ENCODE measurements around the gene NEK1. TPM values are rescaled to one million over a fixed set of nuclear protein-coding genes. Genes with fewer than 3 reads are reported as not detected.
A peak's percentile ranks its signal among the peaks of the same experiment; 100 is the strongest.

The NEK1 gene
- total and polyA plus RNA-seq, 2 of the 13 experiments (the other 11 are each of a cell fraction or from before 2014, with no cell fraction given), result 2.9 to 5.4 TPM

GRCh38 chr4:169611991-169612870 is at the start of gene NEK1 (continued):
- TF ChIP-seq, protein P1, sequence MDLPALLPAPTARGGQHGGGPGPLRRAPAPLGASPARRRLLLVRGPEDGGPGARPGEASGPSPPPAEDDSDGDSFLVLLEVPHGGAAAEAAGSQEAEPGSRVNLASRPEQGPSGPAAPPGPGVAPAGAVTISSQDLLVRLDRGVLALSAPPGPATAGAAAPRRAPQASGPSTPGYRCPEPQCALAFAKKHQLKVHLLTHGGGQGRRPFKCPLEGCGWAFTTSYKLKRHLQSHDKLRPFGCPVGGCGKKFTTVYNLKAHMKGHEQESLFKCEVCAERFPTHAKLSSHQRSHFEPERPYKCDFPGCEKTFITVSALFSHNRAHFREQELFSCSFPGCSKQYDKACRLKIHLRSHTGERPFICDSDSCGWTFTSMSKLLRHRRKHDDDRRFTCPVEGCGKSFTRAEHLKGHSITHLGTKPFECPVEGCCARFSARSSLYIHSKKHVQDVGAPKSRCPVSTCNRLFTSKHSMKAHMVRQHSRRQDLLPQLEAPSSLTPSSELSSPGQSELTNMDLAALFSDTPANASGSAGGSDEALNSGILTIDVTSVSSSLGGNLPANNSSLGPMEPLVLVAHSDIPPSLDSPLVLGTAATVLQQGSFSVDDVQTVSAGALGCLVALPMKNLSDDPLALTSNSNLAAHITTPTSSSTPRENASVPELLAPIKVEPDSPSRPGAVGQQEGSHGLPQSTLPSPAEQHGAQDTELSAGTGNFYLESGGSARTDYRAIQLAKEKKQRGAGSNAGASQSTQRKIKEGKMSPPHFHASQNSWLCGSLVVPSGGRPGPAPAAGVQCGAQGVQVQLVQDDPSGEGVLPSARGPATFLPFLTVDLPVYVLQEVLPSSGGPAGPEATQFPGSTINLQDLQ (CRISPR knock-in tag; IDR thresholded peaks at IDR 0.05), result no peak
- TF ChIP-seq ZFP90 (CRISPR knock-in tag; IDR thresholded peaks at IDR 0.05; ENCODE audit: borderline replicate concordance), result peak; percentile 37; the same call in 1 of the 2 replicates
- peak; percentile 83 for TF ChIP-seq MTA1 (CRISPR knock-in tag; IDR thresholded peaks at IDR 0.05; ENCODE audit: borderline replicate concordance)
- no peak for TF ChIP-seq ZNF660 (CRISPR knock-in tag; IDR thresholded peaks at IDR 0.05; ENCODE audit: borderline replicate concordance, low read depth)
- peak; percentile 48; the same call in 1 of the 2 replicates for TF ChIP-seq ZSCAN29 (CRISPR knock-in tag; conservative IDR thresholded peaks at IDR 0.05)
- no peak for TF ChIP-seq RORA (CRISPR knock-in tag; IDR thresholded peaks at IDR 0.05)
- TF ChIP-seq ZNF543 (CRISPR knock-in tag; IDR thresholded peaks at IDR 0.05), result no peak
- TF ChIP-seq ZBTB3 (CRISPR knock-in tag; IDR thresholded peaks at IDR 0.05; ENCODE audit: borderline replicate concordance, low read depth), result no peak; the same call in 1 of the 2 replicates
- no peak for TF ChIP-seq XBP1 (CRISPR knock-in tag; IDR thresholded peaks at IDR 0.05)
- TF ChIP-seq KDM5B (CRISPR knock-in tag; IDR thresholded peaks at IDR 0.05; ENCODE audit: borderline replicate concordance), result peak; percentile 92
- TF ChIP-seq PHF21A (CRISPR knock-in tag; IDR thresholded peaks at IDR 0.05), result no peak
- TF ChIP-seq MLLT10 (CRISPR knock-in tag; IDR thresholded peaks at IDR 0.05), result no peak
- peak; percentile 90 for TF ChIP-seq KAT8 (CRISPR knock-in tag; IDR thresholded peaks at IDR 0.05)
- TF ChIP-seq ZNF382 (CRISPR knock-in tag; IDR thresholded peaks at IDR 0.05; ENCODE audit: borderline replicate concordance), result no peak
- TF ChIP-seq HCFC1 (IDR thresholded peaks at IDR 0.05; ENCODE audit: low read depth, low read length), result no peak
- TF ChIP-seq MED1 (CRISPR knock-in tag; IDR thresholded peaks at IDR 0.05), result 0 out of 2 replicates have a peak, but pooled peaks have one; percentile 47
- TF ChIP-seq GPN1 (CRISPR knock-in tag; IDR thresholded peaks at IDR 0.05; ENCODE audit: borderline replicate concordance), result no peak
- TF ChIP-seq ATF2 (CRISPR knock-in tag; IDR thresholded peaks at IDR 0.05), result peak; percentile 86; the same call in 1 of the 2 replicates
- TF ChIP-seq, protein P2, sequence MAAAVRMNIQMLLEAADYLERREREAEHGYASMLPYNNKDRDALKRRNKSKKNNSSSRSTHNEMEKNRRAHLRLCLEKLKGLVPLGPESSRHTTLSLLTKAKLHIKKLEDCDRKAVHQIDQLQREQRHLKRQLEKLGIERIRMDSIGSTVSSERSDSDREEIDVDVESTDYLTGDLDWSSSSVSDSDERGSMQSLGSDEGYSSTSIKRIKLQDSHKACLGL (CRISPR knock-in tag; IDR thresholded peaks at IDR 0.05), result peak; percentile 86
- TF ChIP-seq, protein P3, sequence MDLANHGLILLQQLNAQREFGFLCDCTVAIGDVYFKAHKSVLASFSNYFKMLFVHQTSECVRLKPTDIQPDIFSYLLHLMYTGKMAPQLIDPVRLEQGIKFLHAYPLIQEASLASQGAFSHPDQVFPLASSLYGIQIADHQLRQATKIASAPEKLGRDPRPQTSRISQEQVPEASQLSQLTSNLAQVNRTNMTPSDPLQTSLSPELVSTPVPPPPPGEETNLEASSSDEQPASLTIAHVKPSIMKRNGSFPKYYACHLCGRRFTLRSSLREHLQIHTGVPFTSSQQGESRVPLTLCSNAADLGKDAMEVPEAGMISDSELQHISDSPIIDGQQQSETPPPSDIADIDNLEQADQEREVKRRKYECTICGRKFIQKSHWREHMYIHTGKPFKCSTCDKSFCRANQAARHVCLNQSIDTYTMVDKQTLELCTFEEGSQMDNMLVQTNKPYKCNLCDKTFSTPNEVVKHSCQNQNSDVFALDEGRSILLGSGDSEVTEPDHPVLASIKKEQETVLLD (CRISPR knock-in tag; IDR thresholded peaks at IDR 0.05; ENCODE audit: low read depth), result 0 out of 2 replicates have a peak, but pooled peaks have one; percentile 11
- TF ChIP-seq PCBP1 (IDR thresholded peaks at IDR 0.05; ENCODE audit: borderline replicate concordance, low read depth, low read length), result no peak

Measured in HepG2 (cell line).